GM23248 (cell line): ENCODE measurements around the gene FRMD3. TPM values are rescaled to one million over a fixed set of nuclear protein-coding genes. Genes with fewer than 3 reads are reported as not detected.

Experiments
- DNase-seq: peaks from one replicate; pipeline ENCODE4 v3.0.0-alpha.2; 2015
- H2AFZ ChIP-seq: fragments of 200-600 bp; sonication (generic); 2 replicates; pipeline ENCODE4 v1.6.1; 2016; ENCODE audit warnings: antibody characterized with exemption
- H3F3A ChIP-seq: fragments of 200-600 bp; sonication (generic); 2 replicates; pipeline ENCODE4 v1.6.1; 2016; ENCODE audit warnings: mild to moderate bottlenecking, antibody characterized with exemption, mixed run types; ENCODE audit not compliant: insufficient read depth
- H3K27ac ChIP-seq: fragments of 200-600 bp; sonication (generic); 2 replicates; pipeline ENCODE4 v1.5.1; 2016; ENCODE audit warnings: mild to moderate bottlenecking
- H3K27me3 ChIP-seq: fragments of 200-600 bp; sonication (generic); replicated peaks from 2 replicates; pipeline ENCODE4 v1.6.1; 2016; ENCODE audit warnings: mild to moderate bottlenecking; ENCODE audit not compliant: insufficient read depth
- H3K36me3 ChIP-seq: fragments of 200-600 bp; sonication (generic); 2 replicates; pipeline ENCODE4 v1.6.1; 2016; ENCODE audit warnings: low read depth, mild to moderate bottlenecking
- H3K4me1 ChIP-seq: fragments of 200-600 bp; sonication (generic); 2 replicates; pipeline ENCODE4 v1.6.1; 2016; ENCODE audit warnings: mild to moderate bottlenecking; ENCODE audit not compliant: insufficient read depth
- H3K4me2 ChIP-seq: fragments of 200-600 bp; sonication (generic); one replicate; pipeline ENCODE4 v1.6.1; 2016; ENCODE audit warnings: mild to moderate bottlenecking; ENCODE audit not compliant: unreplicated experiment
- H3K4me3 ChIP-seq: fragments of 200-600 bp; sonication (generic); 2 replicates; pipeline ENCODE4 v1.5.1; 2016; ENCODE audit warnings: mild to moderate bottlenecking
- H3K79me2 ChIP-seq: fragments of 200-600 bp; sonication (generic); 2 replicates; pipeline ENCODE4 v1.6.1; 2016; ENCODE audit warnings: mild to moderate bottlenecking; ENCODE audit not compliant: insufficient read depth
- H3K9ac ChIP-seq: fragments of 200-600 bp; sonication (generic); 2 replicates; pipeline ENCODE4 v1.6.1; 2016; ENCODE audit warnings: mild to moderate bottlenecking
- H3K9me2 ChIP-seq: fragments of 200-600 bp; sonication (generic); 2 replicates; pipeline ENCODE4 v1.6.1; 2016; ENCODE audit warnings: mixed run types, mild to moderate bottlenecking, moderate library complexity; ENCODE audit not compliant: insufficient read depth
- H3K9me3 ChIP-seq: fragments of 200-600 bp; sonication (generic); one replicate; pipeline ENCODE4 v1.6.1; 2017; ENCODE audit warnings: low read depth
- H4K20me1 ChIP-seq: fragments of 200-600 bp; sonication (generic); 2 replicates; pipeline ENCODE4 v1.6.0; 2016; ENCODE audit not compliant: insufficient read depth
- EZH2 ChIP-seq: fragments of 200-600 bp; sonication (generic); IDR thresholded peaks from 2 replicates; pipeline ENCODE4 v1.6.1; 2018; ENCODE audit warnings: antibody characterized with exemption, mild to moderate bottlenecking; ENCODE audit not compliant: insufficient read depth, poor library complexity, severe bottlenecking
- EZH2phosphoT487 ChIP-seq: fragments of 200-600 bp; sonication (generic); IDR thresholded peaks from 2 replicates; pipeline ENCODE4 v1.6.1; 2018; ENCODE audit warnings: antibody characterized with exemption, moderate library complexity, mild to moderate bottlenecking, low read depth; ENCODE audit not compliant: insufficient read depth
- WGBS, 2 experiments: methylation state at CpG; one replicate each; pipeline ENCODE4 v1.1.6; 2015 to 2017; ENCODE audit warnings: low lambda C conversion rate in 2 of 2, low coverage in 1 of 2; ENCODE audit errors: missing lambda C conversion rate in 2 of 2; 5-methylcytosine and 5-hydroxymethylcytosine counted together
- in situ Hi-C: fragments of 300-500 bp; cut with MboI; formaldehyde crosslinking; loops from 2 replicates; pipeline ENCODE4 v1.15.0; 2020
- polyA plus RNA-seq: library from polyadenylated mRNA; unstranded; fragments of >200 nt; fragmentation: Nextera tagmentation; extraction: Ambion mirVana; gene quantifications from 2 replicates; pipeline ENCODE4 v1.2.1, GENCODE V29; 2016
- total RNA-seq: library from RNA; depleted of rRNA; stranded (reverse); fragments of >200 nt; shearing (Covaris generic); gene quantifications from 2 replicates; pipeline ENCODE4 v1.2.3, GENCODE V29; 2014

Gene FRMD3
- total and polyA plus RNA-seq, 2 experiments from 2014 or later, result 0.32 to 0.66 TPM

GRCh38 chr9:83535736-83536135 is 2.5 kb downstream of the FRMD3 start:
- H3F3A ChIP-seq, result no peaks in the 10 kb centered on the region
- H2AFZ ChIP-seq, result no peak overlapping the region
- H4K20me1 ChIP-seq, result no peaks in the 10 kb centered on the region
- H3K27me3 ChIP-seq, result 0 out of 2 replicates have a peak, but pooled peaks cover 3% of the 10 kb centered on the region
- H3K79me2 ChIP-seq, result no peaks in the 10 kb centered on the region
- WGBS, 2 experiments, result 91 to 94% methylated on average over 3 of the region's 3 CpGs
- H3K9ac ChIP-seq, result no peak overlapping the region
- H3K36me3 ChIP-seq, result no peaks in the 10 kb centered on the region
- TF ChIP-seq EZH2, result no peak
- H3K27ac ChIP-seq, result no peak overlapping the region
- no peaks in the 10 kb centered on the region for H3K4me1 ChIP-seq
- no peaks in the 10 kb centered on the region for H3K9me3 ChIP-seq
- no peak overlapping the region for H3K4me2 ChIP-seq
- in situ Hi-C loops, result loop anchor here (10.0 kb wide), 1 partner anchor 201 kb away; no protein-coding TSS in a partner anchor
- DNase-seq, result no peak
- H3K4me3 ChIP-seq, result no peak overlapping the region
- H3K9me2 ChIP-seq, result no peaks in the 10 kb centered on the region

GRCh38 chr9:83533296-83533695 is 4.9 kb downstream of the FRMD3 start:
- DNase-seq, result no peak
- Histone ChIP-seq H3K27ac (no peak overlapping the region), H3K27me3 (0 out of 2 replicates have a peak, but pooled peaks cover 3% of the 10 kb centered on the region), H3K79me2 (no peaks in the 10 kb centered on the region), H3K4me2 (no peak overlapping the region), H3K4me1 (no peaks in the 10 kb centered on the region), H2AFZ (no peak overlapping the region), H3K9me3 (no peaks in the 10 kb centered on the region), H3K36me3 (no peaks in the 10 kb centered on the region), H3K9ac (no peak overlapping the region), H3K4me3 (no peak overlapping the region), H4K20me1 (no peaks in the 10 kb centered on the region), H3F3A (no peaks in the 10 kb centered on the region), H3K9me2 (no peaks in the 10 kb centered on the region)
- in situ Hi-C loops, result loop anchor here (10.0 kb wide), 1 partner anchor 198 kb away; no protein-coding TSS in a partner anchor
- whole genome bisulfite sequencing, 2 experiments, result 42 to 54% methylated on average over 2 of the region's 2 CpGs
- TF ChIP-seq EZH2phosphoT487 (no peak), EZH2 (no peak)

DNA sequence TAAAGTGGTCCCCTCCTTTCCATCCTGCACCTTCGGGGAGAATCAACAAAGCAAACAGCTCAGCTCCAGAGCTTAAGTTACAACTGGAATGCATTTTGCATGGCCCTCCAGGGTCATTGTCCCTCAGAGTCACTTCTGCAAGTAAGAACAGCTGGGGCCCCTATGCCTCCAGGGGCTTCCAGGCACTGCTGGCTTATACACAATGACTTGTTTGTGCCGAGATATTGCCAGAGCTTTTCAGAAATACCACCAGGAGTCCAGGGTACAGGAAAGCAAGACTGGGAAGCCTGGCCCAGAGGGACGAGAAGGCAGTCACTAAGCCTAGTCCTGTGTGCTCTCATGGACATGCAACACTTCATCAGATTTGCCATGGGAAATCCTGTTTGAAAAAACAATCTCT is 11.3 kb downstream of the FRMD3 start:
- in situ Hi-C loops, result no loop called here
- H3K4me3 ChIP-seq, result no peak overlapping the region
- no peak overlapping the region for H3K9ac ChIP-seq
- no peaks in the 10 kb centered on the region for H4K20me1 ChIP-seq
- no peaks in the 10 kb centered on the region for H3K79me2 ChIP-seq
- H3K4me1 ChIP-seq, result no peaks in the 10 kb centered on the region
- TF ChIP-seq EZH2 (no peak), EZH2phosphoT487 (no peak)
- no peaks in the 10 kb centered on the region for H3K27me3 ChIP-seq
- no peak overlapping the region for H2AFZ ChIP-seq
- no peaks in the 10 kb centered on the region for H3K36me3 ChIP-seq
- no peaks in the 10 kb centered on the region for H3F3A ChIP-seq
- peaks cover 5% of the 10 kb centered on the region; the same call in 1 of the 2 replicates for H3K9me2 ChIP-seq
- no peaks in the 10 kb centered on the region for H3K9me3 ChIP-seq
- H3K4me2 ChIP-seq, result no peak overlapping the region
- 77 to 84% methylated on average over 3 of the region's 3 CpGs for WGBS, 2 experiments
- DNase-seq, result no peak
- no peak overlapping the region for H3K27ac ChIP-seq

DNA sequence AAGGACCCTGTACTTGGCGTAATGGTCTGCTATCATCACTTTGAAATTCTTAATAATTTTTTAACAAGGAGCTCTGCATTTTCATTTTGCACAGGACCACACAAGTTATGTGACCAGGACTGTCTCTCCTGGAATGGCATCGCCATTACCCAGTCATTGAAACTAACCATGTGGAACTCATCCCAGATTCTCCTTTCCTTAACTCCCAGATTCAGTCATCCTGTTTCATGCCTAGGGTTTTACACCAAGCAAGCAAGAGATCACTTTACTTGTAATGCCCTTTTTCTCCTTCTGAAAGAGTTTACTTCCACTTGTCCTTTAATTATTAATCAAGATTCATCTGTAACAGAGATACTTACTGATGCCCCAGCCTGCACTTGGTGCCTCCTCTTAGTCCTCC is 12.0 kb downstream of the FRMD3 start:
- in situ Hi-C loops, result no loop called here
- Histone ChIP-seq H3K4me2 (no peak overlapping the region), H3F3A (no peaks in the 10 kb centered on the region), H4K20me1 (no peaks in the 10 kb centered on the region), H3K36me3 (no peaks in the 10 kb centered on the region), H3K9me3 (no peaks in the 10 kb centered on the region), H2AFZ (no peak overlapping the region), H3K27ac (no peak overlapping the region), H3K79me2 (no peaks in the 10 kb centered on the region), H3K9me2 (peaks cover 5% of the 10 kb centered on the region; the same call in 1 of the 2 replicates), H3K4me1 (no peaks in the 10 kb centered on the region), H3K9ac (no peak overlapping the region), H3K27me3 (no peaks in the 10 kb centered on the region), H3K4me3 (no peak overlapping the region)
- TF ChIP-seq EZH2phosphoT487 (no peak), EZH2 (no peak)
- 94 to 100% methylated on average over 2 of the region's 2 CpGs for WGBS, 2 experiments
- DNase-seq, result no peak

GRCh38 chr9:83523684-83524083 is 14.5 kb downstream of the FRMD3 start:
- no peaks in the 10 kb centered on the region for H3K9me3 ChIP-seq
- TF ChIP-seq EZH2, result no peak
- no peak for TF ChIP-seq EZH2phosphoT487
- H3K4me3 ChIP-seq, result no peak overlapping the region
- no peaks in the 10 kb centered on the region for H3K79me2 ChIP-seq
- H3K9ac ChIP-seq, result no peak overlapping the region
- H3F3A ChIP-seq, result no peaks in the 10 kb centered on the region
- no peaks in the 10 kb centered on the region for H3K4me1 ChIP-seq
- H3K9me2 ChIP-seq, result peaks cover 5% of the 10 kb centered on the region; the same call in 1 of the 2 replicates
- H4K20me1 ChIP-seq, result no peaks in the 10 kb centered on the region
- no peak for DNase-seq
- H3K4me2 ChIP-seq, result no peak overlapping the region
- in situ Hi-C loops, result no loop called here
- no peaks in the 10 kb centered on the region for H3K27me3 ChIP-seq
- H3K27ac ChIP-seq, result no peak overlapping the region
- H2AFZ ChIP-seq, result no peak overlapping the region
- no peaks in the 10 kb centered on the region for H3K36me3 ChIP-seq
